Measurements from ENCODE around the gene NUP42.
A peak's percentile ranks its signal among the peaks of the same experiment; 100 is the strongest.
"Not testable (repeated sequence)": the region's sequence is repeated elsewhere in the genome, so short reads cannot be mapped to it uniquely, and the experiment has no call there.

The NUP42 gene

GRCh38 chr7:23181684-23182553, at the start of gene NUP42:
NUP42 (plus strand) TSS chr7:23182048; CDS start chr7:23182086, 38 bp downstream.
- peak; percentile 99 for DNase-seq

- no peak for DNase-seq
Measured at GRCh38 chr7:23133797-23134196, 48.1 kb upstream of the NUP42 start.

- no peak for DNase-seq
Measured at GRCh38 chr7:23135755-23136154, 46.1 kb upstream of the NUP42 start.

GRCh38 chr7:23136216-23136615, 45.6 kb upstream of the NUP42 start:
- DNase-seq, result no peak

- no peak for DNase-seq
Measured at GRCh38 chr7:23157679-23158078, 24.2 kb upstream of the NUP42 start.

- no peak for DNase-seq
Measured at GRCh38 chr7:23158546-23158945, 23.3 kb upstream of the NUP42 start.

- no peak for DNase-seq
Measured at GRCh38 chr7:23161482-23161881, 20.4 kb upstream of the NUP42 start.

DNA sequence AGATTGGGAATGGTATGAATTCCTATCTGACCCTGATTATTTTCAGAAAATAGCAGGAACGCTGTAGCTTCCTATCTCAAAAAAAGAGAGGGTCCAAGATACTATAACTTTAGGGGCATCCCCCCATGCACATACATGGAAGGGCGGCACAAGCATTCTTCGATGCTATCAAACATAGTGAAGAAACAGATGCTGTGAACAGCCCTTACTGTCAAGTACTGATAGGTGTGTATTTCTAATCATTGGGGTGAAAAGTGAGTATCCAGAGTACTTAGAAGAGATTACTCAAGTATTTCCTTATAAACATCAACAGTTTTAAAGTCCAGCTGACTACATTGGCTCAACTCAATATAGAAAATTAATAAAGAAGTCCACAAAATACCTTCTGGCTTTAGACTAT, 17.0 kb upstream of the NUP42 start:
- no peak for DNase-seq

DNA sequence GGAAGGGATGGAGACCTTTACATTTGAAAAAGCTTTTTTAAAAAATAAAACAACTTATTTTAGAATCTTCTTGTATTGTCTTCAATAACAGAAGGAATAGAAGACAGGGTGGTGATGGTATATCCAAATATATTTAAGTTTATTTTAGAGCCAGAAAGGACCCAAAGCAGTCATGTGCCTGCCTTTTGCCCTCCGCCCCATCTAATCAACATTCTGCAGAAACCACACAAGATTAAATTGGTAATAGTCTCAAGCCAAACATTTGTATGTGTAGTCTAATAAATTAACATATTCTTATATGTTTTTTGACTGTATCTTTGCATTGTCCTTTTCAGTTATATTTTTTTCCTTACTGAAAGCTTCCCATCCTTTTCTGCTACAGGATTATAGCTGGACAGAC, 16.5 kb upstream of the NUP42 start:
- DNase-seq, result no peak

DNA sequence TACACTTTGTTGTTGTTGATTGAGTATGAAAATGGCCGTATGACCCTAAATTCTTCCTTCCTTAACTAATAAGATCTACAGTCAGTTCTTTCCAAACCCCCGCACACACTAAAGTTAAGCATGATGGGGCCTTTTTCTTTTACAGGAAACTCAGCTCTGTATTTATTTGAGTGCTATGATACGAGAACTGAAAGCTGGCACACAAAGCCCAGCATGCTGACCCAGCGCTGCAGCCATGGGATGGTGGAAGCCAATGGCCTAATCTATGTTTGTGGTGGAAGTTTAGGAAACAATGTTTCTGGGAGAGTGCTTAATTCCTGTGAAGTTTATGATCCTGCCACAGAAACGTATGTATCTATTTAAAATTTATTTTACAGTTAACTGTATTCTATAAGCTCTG, 14.2 kb upstream of the NUP42 start:
- DNase-seq, result no peak

DNA sequence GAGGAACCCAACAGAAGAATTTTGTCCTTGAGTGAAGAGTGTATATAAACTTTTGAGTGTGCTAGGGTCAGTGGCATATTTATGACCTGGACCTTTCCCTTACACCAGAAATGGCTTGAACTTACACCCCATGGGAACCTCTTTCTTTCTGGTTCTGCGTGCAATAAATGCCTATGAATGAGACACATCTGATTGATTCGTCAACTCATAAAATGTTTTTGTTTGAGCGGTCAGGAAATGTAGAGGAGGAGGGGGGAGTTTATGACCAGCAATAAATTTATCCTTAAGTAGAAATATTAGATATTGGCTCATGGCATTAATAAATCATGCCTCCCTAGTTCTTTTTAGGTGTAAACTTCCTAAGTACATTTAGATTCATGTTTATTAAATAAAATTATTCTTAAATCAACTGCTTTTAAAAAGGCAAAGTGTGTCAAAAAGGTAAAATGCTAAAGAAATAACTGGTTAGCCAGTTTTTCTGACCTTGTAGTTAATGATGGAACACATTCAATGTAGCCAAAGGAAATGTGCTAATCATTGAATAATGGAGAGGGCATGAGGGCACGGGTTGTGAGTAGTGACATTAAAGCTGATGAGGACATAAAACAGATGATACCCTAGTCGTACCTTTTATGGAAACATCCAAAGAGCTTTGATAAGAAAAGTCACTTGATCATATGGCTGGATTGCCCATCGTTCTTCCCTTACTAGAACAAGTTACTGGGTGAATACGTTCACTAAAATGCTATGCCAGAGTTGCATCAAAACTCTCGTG, 13.6 kb upstream of the NUP42 start:
- no peak for DNase-seq

DNA sequence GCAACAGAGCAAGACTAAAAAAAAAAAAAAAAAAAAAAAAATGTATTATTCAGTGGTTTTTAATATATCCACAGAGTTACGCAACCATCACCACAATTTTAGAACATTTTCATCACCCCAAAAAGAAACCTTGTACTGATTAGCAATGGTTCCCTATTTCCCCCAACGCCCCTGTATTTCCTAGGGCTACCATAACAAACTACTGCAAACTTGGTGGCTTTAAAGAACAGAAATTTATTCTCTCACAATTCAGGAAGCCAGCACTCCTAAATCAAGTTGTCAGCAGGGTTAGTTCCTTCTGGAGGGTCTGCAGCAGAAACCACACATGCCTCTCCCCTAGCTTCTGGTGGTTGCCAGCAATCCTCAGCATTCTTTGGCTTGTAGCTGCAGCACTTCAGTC, 5.9 kb upstream of the NUP42 start:
- no peak for DNase-seq

DNA sequence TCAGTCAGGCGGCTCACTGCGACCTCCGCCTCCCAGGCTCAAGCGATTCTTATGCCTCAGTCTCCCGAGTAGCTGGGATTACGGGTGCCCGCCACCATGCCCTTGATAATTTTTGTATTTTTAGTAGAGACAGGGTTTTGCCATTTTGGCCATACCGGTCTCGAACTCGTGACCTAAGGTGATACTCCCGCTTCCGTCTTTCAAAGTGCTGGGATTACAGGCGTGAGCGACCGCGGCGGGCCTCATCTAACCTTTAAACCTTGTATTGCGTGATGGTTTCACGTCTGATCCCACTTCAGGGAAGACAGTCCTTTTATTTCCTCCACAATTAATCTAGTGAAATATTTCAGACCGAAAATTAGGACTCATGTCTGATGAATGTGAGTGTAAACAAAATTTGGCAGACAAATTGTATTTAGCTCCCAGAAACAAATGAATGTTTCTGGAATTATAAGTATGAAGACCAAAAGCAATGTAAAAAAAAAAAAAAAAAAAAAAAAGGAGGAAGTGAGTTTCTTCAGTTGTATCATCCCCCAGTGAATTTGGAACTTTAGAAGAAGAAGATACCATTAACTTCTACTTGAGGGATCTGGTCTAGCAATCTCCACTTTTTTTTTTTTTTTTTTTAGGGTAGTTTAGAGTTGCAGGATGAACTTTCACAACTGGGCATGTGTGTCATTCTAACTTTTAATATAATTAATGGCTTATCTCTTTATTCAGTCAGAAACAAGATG, 1.6 kb downstream of the NUP42 start:
- DNase-seq, result peak; percentile 13

- DNase-seq, result no peak
Measured at GRCh38 chr7:23184291-23184690, 2.4 kb downstream of the NUP42 start.

- DNase-seq, result peak; percentile 42
Measured at GRCh38 chr7:23184709-23185359, 3.0 kb downstream of the NUP42 start.

GRCh38 chr7:23185980-23186379, 4.1 kb downstream of the NUP42 start:
- DNase-seq, result no peak

DNA sequence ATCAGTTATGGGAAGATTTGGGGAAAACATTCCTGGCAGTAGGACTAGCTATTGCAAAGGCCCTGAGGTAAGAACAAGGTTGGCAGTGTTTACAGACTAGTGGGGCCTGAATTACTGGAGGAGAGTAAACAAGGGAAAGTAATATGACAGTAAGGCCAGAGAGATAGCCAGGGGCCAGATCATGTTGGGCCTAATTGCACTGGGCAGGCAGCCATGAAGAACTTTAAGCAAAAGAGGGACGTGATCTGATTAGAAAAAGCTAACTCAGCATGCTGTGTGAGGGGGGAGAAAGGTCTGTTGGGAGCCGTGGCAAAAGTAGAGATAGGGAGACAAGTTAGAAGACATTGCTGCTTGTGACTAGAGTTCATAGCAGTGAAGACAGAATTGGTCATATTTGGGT, 9.2 kb downstream of the NUP42 start:
- no peak for DNase-seq

DNA sequence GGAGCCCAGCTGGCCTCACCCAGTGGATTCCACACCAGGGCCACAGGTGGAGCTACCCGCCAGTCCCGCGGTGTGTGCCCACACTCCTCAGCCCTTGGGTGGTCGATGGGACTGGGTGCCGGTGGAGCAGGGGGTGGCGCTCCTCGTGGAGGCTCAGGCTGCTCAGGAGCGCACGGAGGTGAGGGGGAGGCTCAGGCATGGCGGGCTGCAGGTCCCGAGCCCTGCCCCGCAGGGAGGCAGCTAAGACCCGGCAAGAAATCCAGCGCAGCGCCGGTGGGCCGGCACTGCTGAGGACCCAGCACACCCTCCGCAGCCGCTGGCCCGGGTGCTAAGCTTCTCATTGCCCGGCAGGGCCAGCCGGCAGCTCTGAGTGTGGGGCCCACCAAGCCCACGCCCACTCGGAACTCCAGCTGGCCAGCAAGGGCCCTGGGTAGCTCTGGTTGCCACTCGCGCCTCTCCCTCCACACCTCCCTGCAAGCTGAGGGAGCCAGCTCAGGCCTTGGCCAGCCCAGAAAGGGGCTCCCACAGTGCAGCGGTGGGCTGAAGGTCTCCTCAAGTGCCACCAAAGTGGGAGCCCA, 11.9 kb downstream of the NUP42 start:
- not testable (repeated sequence) for DNase-seq

GRCh38 chr7:23196306-23196705, 14.5 kb downstream of the NUP42 start:
- DNase-seq, result no peak

GRCh38 chr7:23197745-23198144, 15.9 kb downstream of the NUP42 start:
- DNase-seq, result not testable (repeated sequence)

GRCh38 chr7:23200331-23200730, 18.5 kb downstream of the NUP42 start:
- DNase-seq, result no peak

- no peak for DNase-seq
Measured at GRCh38 chr7:23204241-23204640, 22.4 kb downstream of the NUP42 start.

- DNase-seq, result no peak
Measured at GRCh38 chr7:23205577-23205908, 23.7 kb downstream of the NUP42 start.

Data from NCI-H82 (cell line).